HEK293 (cell line): Measurements from ENCODE around the gene ARHGAP32.

Experiments
- CTCF ChIA-PET: fragments of 350-600 bp; formaldehyde crosslinking; extraction: SDS; loops from one replicate; lab custom pipeline; 2021; ENCODE audit warnings: antibody characterized with exemption; lab: Yijun Ruan, JAX
- POLR2A ChIA-PET: fragments of 300-600 bp; formaldehyde crosslinking; extraction: SDS; loops from one replicate; lab custom pipeline; 2020; ENCODE audit warnings: antibody characterized with exemption, inconsistent platforms; lab: Yijun Ruan, JAX
- H3K27ac ChIP-seq: fragments of 200-500 bp; sonication (Bioruptor generic); 2 replicates; pipeline ENCODE4 v1.5.1; 2014; ENCODE audit warnings: low read depth, low read length, control low read depth, inconsistent platforms; ENCODE audit errors: extremely low read depth
- H3K36me3 ChIP-seq, 2 experiments: fragments of 200-500 bp in 1 of 2; sonication (Bioruptor generic) in 1 of 2; 1 replicate in 1 of 2; 2 replicates in 1 of 2; pipeline ENCODE4 v1.5.1; 2014 to 2017; ENCODE audit warnings: inconsistent platforms in 2 of 2, low read length in 2 of 2; ENCODE audit not compliant: control insufficient read depth in 2 of 2, insufficient read depth in 1 of 2
- H3K4me1 ChIP-seq: fragments of 200-500 bp; sonication (Bioruptor generic); 2 replicates; pipeline ENCODE4 v1.5.1; 2014; ENCODE audit warnings: mild to moderate bottlenecking, low read length, inconsistent platforms; ENCODE audit not compliant: control insufficient read depth, insufficient read depth
- H3K4me3 ChIP-seq: 2 replicates; pipeline ENCODE4 v1.5.1; 2011; ENCODE audit warnings: low read depth, mild to moderate bottlenecking, control low read depth, low read length, moderate library complexity
- H3K9me3 ChIP-seq: fragments of 200-500 bp; sonication (Bioruptor generic); 2 replicates; pipeline ENCODE4 v1.5.1; 2014; ENCODE audit warnings: low read depth, low read length, inconsistent platforms; ENCODE audit not compliant: control insufficient read depth, insufficient read depth
- AEBP2 ChIP-seq: fragments of 450-650 bp; formaldehyde crosslinking; IDR thresholded peaks from 2 replicates; pipeline ENCODE4 v1.5.1; 2016; ENCODE audit warnings: missing biosample characterization, missing genetic modification characterization, borderline replicate concordance
- ATF2 ChIP-seq: fragments of 450-650 bp; formaldehyde crosslinking; IDR thresholded peaks from 2 replicates; pipeline ENCODE4 v1.5.1; 2016; ENCODE audit warnings: missing biosample characterization, missing genetic modification characterization, low read depth
- GFI1B ChIP-seq: fragments of 450-650 bp; formaldehyde crosslinking; IDR thresholded peaks from 2 replicates; pipeline ENCODE4 v1.5.1; 2016; ENCODE audit warnings: missing biosample characterization, missing genetic modification characterization
- OSR2 ChIP-seq: fragments of 450-650 bp; formaldehyde crosslinking; IDR thresholded peaks from 2 replicates; pipeline ENCODE4 v1.5.1; 2016; ENCODE audit warnings: missing biosample characterization, missing genetic modification characterization
- SALL2 ChIP-seq: fragments of 450-650 bp; formaldehyde crosslinking; IDR thresholded peaks from 2 replicates; pipeline ENCODE4 v1.5.0; 2017; ENCODE audit warnings: missing biosample characterization, mild to moderate bottlenecking, missing genetic modification characterization, borderline replicate concordance
- SCRT1 ChIP-seq: fragments of 450-650 bp; formaldehyde crosslinking; IDR thresholded peaks from 2 replicates; pipeline ENCODE4 v1.5.1; 2016; ENCODE audit warnings: missing biosample characterization, missing genetic modification characterization, borderline replicate concordance
- WT1 ChIP-seq: fragments of 450-650 bp; formaldehyde crosslinking; IDR thresholded peaks from 2 replicates; pipeline ENCODE4 v1.5.1; 2016; ENCODE audit warnings: missing biosample characterization, missing genetic modification characterization
- ZBTB1 ChIP-seq: fragments of 450-650 bp; formaldehyde crosslinking; IDR thresholded peaks from 2 replicates; pipeline ENCODE4 v1.5.1; 2016; ENCODE audit warnings: missing biosample characterization, missing genetic modification characterization
- ZBTB17 ChIP-seq: fragments of 450-650 bp; formaldehyde crosslinking; IDR thresholded peaks from 2 replicates; pipeline ENCODE4 v1.5.1; 2016; ENCODE audit warnings: missing biosample characterization, missing genetic modification characterization
- ZBTB49 ChIP-seq: fragments of 450-650 bp; formaldehyde crosslinking; IDR thresholded peaks from 2 replicates; pipeline ENCODE4 v1.5.1; 2016; ENCODE audit warnings: missing biosample characterization, missing genetic modification characterization, low read depth
- ZFHX2 ChIP-seq: fragments of 450-650 bp; formaldehyde crosslinking; conservative IDR thresholded peaks from 2 replicates; pipeline ENCODE4 v1.5.1; 2016; ENCODE audit warnings: missing biosample characterization, missing genetic modification characterization
- ZFP41 ChIP-seq: fragments of 450-650 bp; formaldehyde crosslinking; IDR thresholded peaks from 2 replicates; pipeline ENCODE4 v1.5.1; 2016; ENCODE audit warnings: missing biosample characterization, missing genetic modification characterization, borderline replicate concordance
- ZNF138 ChIP-seq: fragments of 450-650 bp; formaldehyde crosslinking; IDR thresholded peaks from 2 replicates; pipeline ENCODE4 v1.5.1; 2016; ENCODE audit warnings: missing biosample characterization, missing genetic modification characterization, borderline replicate concordance
- ZNF16 ChIP-seq: fragments of 450-650 bp; formaldehyde crosslinking; IDR thresholded peaks from 2 replicates; pipeline ENCODE4 v1.5.1; 2016; ENCODE audit warnings: low read depth, missing biosample characterization, missing genetic modification characterization
- ZNF174 ChIP-seq: fragments of 450-650 bp; formaldehyde crosslinking; IDR thresholded peaks from 2 replicates; pipeline ENCODE4 v1.5.0; 2017; ENCODE audit warnings: missing biosample characterization, mild to moderate bottlenecking, missing genetic modification characterization
- ZNF18 ChIP-seq: fragments of 450-650 bp; formaldehyde crosslinking; IDR thresholded peaks from 2 replicates; pipeline ENCODE4 v1.5.1; 2016; ENCODE audit warnings: missing biosample characterization, missing genetic modification characterization
- ZNF211 ChIP-seq: fragments of 450-650 bp; formaldehyde crosslinking; IDR thresholded peaks from 2 replicates; pipeline ENCODE4 v1.5.1; 2016; ENCODE audit warnings: low read depth, missing biosample characterization, missing genetic modification characterization
- ZNF292 ChIP-seq: fragments of 450-650 bp; formaldehyde crosslinking; IDR thresholded peaks from 2 replicates; pipeline ENCODE4 v1.5.1; 2016; ENCODE audit warnings: low read depth, missing biosample characterization, missing genetic modification characterization, borderline replicate concordance
- ZNF48 ChIP-seq: fragments of 450-650 bp; formaldehyde crosslinking; IDR thresholded peaks from 2 replicates; pipeline ENCODE4 v1.5.1; 2016; ENCODE audit warnings: missing biosample characterization, missing genetic modification characterization
- ZNF596 ChIP-seq: fragments of 450-650 bp; IDR thresholded peaks from 2 replicates; pipeline ENCODE4 v1.5.0; 2018; ENCODE audit warnings: missing biosample characterization, mild to moderate bottlenecking, missing genetic modification characterization, moderate library complexity
- ZNF600 ChIP-seq: fragments of 450-650 bp; formaldehyde crosslinking; IDR thresholded peaks from 2 replicates; pipeline ENCODE4 v1.5.1; 2016; ENCODE audit warnings: missing biosample characterization, missing genetic modification characterization
- ZNF621 ChIP-seq: fragments of 450-650 bp; formaldehyde crosslinking; IDR thresholded peaks from 2 replicates; pipeline ENCODE4 v1.5.1; 2017; ENCODE audit warnings: missing biosample characterization, missing genetic modification characterization
- ZNF624 ChIP-seq: fragments of 450-650 bp; formaldehyde crosslinking; IDR thresholded peaks from 2 replicates; pipeline ENCODE4 v1.5.1; 2017; ENCODE audit warnings: missing biosample characterization, missing genetic modification characterization
- ZNF677 ChIP-seq: fragments of 450-650 bp; IDR thresholded peaks from 2 replicates; pipeline ENCODE4 v1.5.0; 2018; ENCODE audit warnings: missing biosample characterization, mild to moderate bottlenecking, missing genetic modification characterization, moderate library complexity
- ZNF704 ChIP-seq: fragments of 450-650 bp; formaldehyde crosslinking; IDR thresholded peaks from 2 replicates; pipeline ENCODE4 v1.5.1; 2016; ENCODE audit warnings: missing biosample characterization, missing genetic modification characterization
- ZSCAN23 ChIP-seq: fragments of 450-650 bp; formaldehyde crosslinking; IDR thresholded peaks from 2 replicates; pipeline ENCODE4 v1.5.1; 2016; ENCODE audit warnings: missing biosample characterization, missing genetic modification characterization
- ZSCAN5A ChIP-seq: fragments of 450-650 bp; formaldehyde crosslinking; IDR thresholded peaks from 2 replicates; pipeline ENCODE4 v1.5.1; 2016; ENCODE audit warnings: missing biosample characterization, missing genetic modification characterization

Gene ARHGAP32

GRCh38 chr11:128947773-128948172, 244.4 kb downstream of the ARHGAP32 start:
- POLR2A ChIA-PET = interaction anchor here (0.6 kb wide), 1 partner anchor 444 kb away, joined by 3 read pairs; no protein-coding TSS in a partner anchor
- no peak overlapping the region for H3K4me3 ChIP-seq
- no peaks in the 10 kb centered on the region for H3K36me3 ChIP-seq
- H3K27ac ChIP-seq = no peak overlapping the region
- no peaks in the 10 kb centered on the region for H3K4me1 ChIP-seq
- TF ChIP-seq ZNF600 = no peak
- no peak for TF ChIP-seq ZFP41
- no peak for TF ChIP-seq ZNF211 (tag by site-specific recombination)
- TF ChIP-seq ZFHX2 = no peak
- TF ChIP-seq ZNF621 (tag by site-specific recombination) = no peak
- TF ChIP-seq GFI1B (tag by site-specific recombination) = no peak
- TF ChIP-seq ZSCAN5A (tag by site-specific recombination) = no peak
- TF ChIP-seq, all 188 proteins: peak for 0
- no peaks in the 10 kb centered on the region for H3K9me3 ChIP-seq
- CTCF ChIA-PET = interaction anchor here (0.5 to 18.1 kb wide), 7 partner anchors 9 to 790 kb away, joined by 3 to 556 read pairs (median 3); partner anchors contain the start of genes BARX2 and KCNJ5

GRCh38 chr11:128946648-128947047, 245.5 kb downstream of the ARHGAP32 start:
- H3K27ac ChIP-seq = no peak overlapping the region
- H3K9me3 ChIP-seq = no peaks in the 10 kb centered on the region
- TF ChIP-seq ZNF704 (tag by site-specific recombination) = no peak
- no peak for TF ChIP-seq ZNF138
- no peak for TF ChIP-seq ZBTB17
- no peak for TF ChIP-seq ZNF16 (tag by site-specific recombination)
- TF ChIP-seq ZNF677 (tag by site-specific recombination) = no peak
- no peak for TF ChIP-seq ZSCAN23 (tag by site-specific recombination)
- TF ChIP-seq ZNF292 (tag by site-specific recombination) = no peak
- no peak for TF ChIP-seq ATF2 (tag by site-specific recombination)
- TF ChIP-seq WT1 (tag by site-specific recombination) = no peak
- TF ChIP-seq ZBTB1 = no peak
- TF ChIP-seq SALL2 (tag by site-specific recombination) = no peak
- no peak for TF ChIP-seq ZBTB49
- no peak for TF ChIP-seq ZNF18
- no peak for TF ChIP-seq AEBP2
- no peak for TF ChIP-seq ZNF48 (tag by site-specific recombination)
- TF ChIP-seq SCRT1 (tag by site-specific recombination) = no peak
- no peak for TF ChIP-seq ZNF624 (tag by site-specific recombination)
- TF ChIP-seq OSR2 (tag by site-specific recombination) = no peak
- no peak for TF ChIP-seq ZNF596 (tag by site-specific recombination)
- TF ChIP-seq ZNF174 = no peak
- TF ChIP-seq, all 188 proteins: peak for 0
- POLR2A ChIA-PET = no interaction called here
- CTCF ChIA-PET = interaction anchor here (1.1 to 18.1 kb wide), 3 partner anchors 10 to 429 kb away, joined by 3 to 556 read pairs (median 24); partner anchors contain the start of genes BARX2 and KCNJ5
- Histone ChIP-seq H3K36me3 (no peaks in the 10 kb centered on the region), H3K4me3 (no peak overlapping the region), H3K4me1 (no peaks in the 10 kb centered on the region)
